Amniotic stem cell (primary cell): ENCODE results near the gene ZNF569.
A peak's percentile ranks its signal among the peaks of the same experiment; 100 is the strongest.
"Not testable (repeated sequence)": the region's sequence is repeated elsewhere in the genome, so short reads cannot be mapped to it uniquely, and the experiment has no call there.

Source experiments
- DNase-seq: peaks from one replicate; lab custom pipeline; 2025; lab: John Stamatoyannopoulos, UW

Gene ZNF569

GRCh38 chr19:37466798-37467607, at the start of gene ZNF569:
Gene ZNF569, minus strand, starts transcription at chr19:37467444. Its CDS starts 22,523 bp downstream, at chr19:37444921.
- DNase-seq: peak; percentile 83

GRCh38 chr19:37513397-37513796, 46.2 kb upstream of the ZNF569 start:
- DNase-seq: no peak

- no peak for DNase-seq
Observed at GRCh38 chr19:37511821-37512220, 44.6 kb upstream of the ZNF569 start.

DNA sequence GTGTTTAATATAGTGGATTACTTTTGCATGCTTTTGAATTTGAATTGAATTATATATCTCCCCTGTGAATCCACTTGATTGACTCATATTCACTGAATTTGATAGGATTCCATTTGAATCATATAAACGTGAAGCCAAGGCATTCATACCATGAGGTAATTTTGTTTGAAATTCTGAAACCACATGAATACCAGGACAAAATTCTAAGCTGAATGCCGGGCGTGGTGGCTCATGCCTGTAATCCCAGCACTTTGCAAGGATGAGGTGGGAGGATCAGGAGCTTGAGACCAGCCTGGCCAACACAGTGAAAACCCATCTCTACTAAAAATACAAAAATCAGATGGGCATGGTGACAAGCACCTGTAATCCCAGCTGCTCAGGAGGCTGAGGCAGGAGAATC, 43.9 kb upstream of the ZNF569 start:
- DNase-seq: no peak

DNA sequence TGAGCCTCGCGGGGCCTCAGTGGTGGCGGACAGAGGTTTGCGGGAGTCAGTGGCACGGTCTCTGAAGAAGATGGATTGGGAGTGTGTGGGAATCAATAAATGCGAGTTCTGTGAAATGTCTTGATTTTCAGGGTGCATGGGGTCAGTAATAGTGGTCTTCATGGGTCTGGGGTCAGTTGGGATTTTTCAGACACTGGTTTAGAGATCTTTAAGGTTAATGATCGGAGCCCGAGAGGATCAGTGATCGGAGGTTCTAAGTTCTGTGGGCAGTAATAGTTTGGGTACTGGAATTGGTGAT, 39.9 kb upstream of the ZNF569 start:
- no peak for DNase-seq

DNA sequence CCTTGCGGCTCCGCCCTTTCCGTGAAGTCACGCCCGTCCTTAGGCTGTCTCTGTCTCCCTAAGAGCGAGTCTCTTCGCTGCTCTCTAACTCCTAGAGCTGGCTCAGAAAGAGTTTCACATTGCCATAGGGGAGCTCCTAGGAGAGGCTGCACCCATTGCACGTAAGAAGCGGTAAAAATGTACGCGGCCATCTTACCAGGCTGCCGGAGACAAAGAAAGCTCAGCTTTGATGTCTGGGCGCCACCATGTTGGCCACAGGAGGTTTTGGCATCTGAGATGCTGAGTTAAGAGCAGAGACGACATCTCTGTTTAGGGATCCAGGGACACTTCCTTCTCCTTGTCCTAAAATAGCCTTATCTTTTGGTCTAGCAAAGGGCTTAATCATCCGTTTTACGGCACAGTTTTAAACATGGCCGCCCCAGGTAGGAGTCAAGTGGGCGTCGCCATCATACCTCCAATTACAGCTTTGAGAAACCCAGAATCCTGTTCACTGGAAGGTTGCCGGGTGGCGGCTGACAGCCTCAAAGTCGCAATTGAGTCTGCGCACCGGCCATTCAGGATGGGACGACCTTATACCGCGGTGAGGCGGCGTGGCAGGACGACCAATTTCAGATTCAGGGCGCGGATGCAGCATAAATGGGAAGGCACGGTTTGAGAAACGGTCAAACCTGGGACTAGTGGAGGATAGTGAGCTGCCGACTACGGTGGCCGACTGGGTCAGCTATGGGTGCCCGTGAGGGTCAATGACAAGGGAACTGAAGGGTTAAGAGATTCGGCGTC, 39.3 kb upstream of the ZNF569 start, which contains the start of gene ZNF793:
TSS of gene ZNF793 (plus strand) at position 553 of the 780 bp plus-strand sequence. CDS start 16,501 bp downstream, outside the sequence.
- no peak for DNase-seq

DNA sequence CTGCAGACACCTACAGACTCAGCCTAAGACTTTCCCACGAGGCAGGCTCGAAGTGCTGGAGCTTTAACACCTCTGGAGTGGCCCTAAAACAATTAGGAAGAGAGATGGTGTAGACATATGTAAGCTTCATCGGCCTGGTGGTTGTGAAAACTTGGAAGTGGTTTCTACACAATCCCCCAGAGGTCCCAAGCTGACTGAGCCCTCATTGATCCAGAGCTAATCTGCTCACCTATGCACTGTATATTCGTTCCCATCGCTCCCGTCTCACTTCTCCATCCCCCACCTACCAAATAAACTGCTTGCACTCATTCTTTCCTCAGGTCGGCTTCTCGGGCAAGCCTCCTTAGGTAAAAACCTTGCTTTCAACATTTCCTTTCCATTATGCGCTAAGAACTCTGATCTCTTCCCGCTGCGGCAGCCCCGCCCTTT, 38.7 kb upstream of the ZNF569 start:
- no peak for DNase-seq

- DNase-seq: no peak
Observed at GRCh38 chr19:37492213-37492612, 25.0 kb upstream of the ZNF569 start.

DNA sequence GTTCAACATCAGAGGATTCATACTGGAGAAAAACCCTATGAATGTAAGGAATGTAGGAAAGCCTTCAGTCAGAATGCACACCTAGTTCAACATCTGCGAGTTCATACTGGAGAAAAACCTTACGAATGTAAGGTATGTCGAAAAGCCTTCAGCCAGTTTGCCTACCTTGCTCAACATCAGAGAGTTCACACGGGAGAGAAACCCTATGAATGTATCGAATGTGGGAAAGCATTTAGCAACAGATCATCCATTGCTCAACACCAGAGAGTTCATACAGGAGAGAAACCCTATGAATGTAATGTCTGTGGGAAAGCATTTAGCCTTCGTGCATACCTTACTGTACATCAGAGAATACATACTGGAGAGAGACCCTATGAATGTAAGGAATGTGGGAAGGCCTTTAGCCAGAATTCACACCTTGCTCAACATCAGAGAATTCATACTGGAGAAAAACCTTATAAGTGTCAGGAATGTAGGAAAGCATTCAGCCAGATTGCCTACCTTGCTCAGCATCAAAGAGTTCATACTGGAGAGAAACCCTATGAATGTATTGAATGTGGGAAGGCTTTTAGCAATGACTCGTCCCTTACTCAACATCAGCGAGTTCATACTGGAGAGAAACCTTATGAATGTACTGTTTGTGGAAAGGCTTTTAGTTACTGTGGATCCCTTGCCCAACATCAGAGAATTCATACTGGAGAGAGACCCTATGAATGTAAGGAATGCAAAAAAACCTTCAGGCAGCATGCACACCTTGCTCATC, 17.3 kb upstream of the ZNF569 start:
- DNase-seq: no peak

DNA sequence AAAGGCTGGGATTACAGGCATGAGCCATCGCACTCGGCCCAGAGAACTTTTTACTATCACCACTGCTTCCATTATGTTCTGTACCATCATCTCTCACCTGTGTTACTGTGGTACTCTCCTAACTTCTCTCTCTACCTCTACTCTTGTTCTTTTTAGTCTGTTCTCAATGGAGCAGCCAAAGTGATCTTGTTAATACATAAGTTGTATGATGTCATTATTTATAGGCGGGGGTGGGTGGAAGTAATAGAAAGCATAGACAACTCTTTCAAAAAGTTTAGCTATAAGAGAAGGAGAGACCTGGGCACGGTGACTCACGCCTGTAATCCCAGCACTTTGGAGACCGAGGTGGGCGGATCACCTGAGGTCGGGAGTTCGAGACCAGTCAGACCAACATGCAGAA, 4.9 kb upstream of the ZNF569 start:
- DNase-seq: no peak

- no peak for DNase-seq
Observed at GRCh38 chr19:37470216-37470615, 3.0 kb upstream of the ZNF569 start.

- peak; percentile 64 for DNase-seq
Observed at GRCh38 chr19:37468961-37469777, 1.9 kb upstream of the ZNF569 start, which contains the start of gene ZNF570. Gene ZNF570, plus strand, starts transcription at chr19:37469356. Its CDS starts 999 bp downstream, at chr19:37470355.

DNA sequence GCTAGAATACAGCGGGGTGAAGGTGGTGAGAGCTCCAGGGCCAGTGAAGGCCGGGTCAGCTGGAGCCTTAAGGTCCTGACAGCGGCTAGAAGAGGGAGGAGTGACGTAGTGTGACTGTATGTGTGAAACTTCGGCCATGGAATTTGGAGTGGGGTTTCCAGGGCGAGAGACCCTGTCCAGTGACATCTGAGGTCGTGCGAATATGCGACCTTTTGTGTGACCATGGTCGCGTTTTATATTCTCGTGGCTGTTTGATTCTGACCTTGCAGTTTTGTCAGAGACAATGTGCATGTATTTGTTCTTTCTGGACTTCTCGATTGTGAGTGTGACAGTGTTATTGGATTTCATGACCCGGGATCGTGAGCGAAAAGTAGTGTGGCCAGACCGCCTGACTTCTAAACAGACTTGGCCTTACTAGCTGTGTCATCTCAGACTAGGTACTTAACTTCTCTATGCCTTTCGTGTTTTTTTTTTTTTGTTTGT, 405 bp upstream of the ZNF569 start:
- DNase-seq: no peak

- DNase-seq: peak; percentile 46
Observed at GRCh38 chr19:37466277-37466797, 907 bp downstream of the ZNF569 start.

GRCh38 chr19:37452500-37453245, 14.6 kb downstream of the ZNF569 start:
- no peak for DNase-seq

GRCh38 chr19:37413313-37414084, 53.7 kb downstream of the ZNF569 start:
- no peak for DNase-seq

DNA sequence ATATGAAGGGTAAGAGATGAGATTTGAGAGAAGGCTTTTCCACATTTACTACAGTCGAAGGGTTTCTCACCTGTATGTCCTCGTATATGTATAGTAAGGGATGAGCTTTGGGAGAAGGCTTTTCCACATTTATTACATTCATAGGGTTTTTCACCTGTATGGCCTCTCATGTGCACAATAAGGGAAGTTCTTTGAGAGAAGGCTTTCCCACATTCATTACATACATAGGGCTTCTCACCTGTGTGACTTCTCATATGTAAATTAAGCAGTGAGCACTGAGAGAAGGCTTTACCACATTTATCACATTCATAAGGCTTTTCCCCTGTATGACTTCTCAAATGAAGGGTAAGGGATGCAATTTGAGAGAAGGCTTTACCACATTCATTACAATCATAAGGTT, 54.5 kb downstream of the ZNF569 start:
- no peak for DNase-seq

DNA sequence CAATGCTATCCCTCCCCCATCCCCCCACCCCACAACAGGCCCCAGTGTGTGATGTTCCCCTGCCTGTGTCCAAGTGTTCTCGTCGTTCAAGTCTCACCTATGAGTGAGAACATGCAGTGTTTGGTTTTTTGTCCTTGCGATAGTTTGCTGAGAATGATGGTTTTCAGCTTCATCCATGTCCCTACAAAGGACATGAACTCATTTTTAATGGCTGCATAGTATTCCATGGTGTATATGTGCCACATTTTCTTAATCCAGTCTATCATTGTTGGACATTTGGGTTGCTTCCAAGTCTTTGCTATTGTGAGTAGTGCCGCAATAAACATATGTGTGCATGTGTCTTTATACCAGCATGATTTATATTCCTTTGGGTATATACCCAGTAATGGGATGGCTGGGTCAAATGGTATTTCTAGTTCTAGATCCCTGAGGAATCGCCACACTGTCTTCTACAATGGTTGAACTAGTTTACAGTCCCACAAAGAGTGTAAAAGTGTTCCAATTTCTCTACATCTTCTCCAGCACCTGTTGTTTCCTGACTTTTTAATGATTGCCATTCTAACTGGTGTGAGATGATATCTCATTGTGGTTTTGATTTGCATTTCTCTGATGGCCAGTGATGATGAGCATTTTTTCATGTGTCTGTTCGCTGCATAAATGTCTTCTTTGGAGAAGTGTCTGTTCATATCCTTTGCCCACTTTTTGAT, 61.0 kb downstream of the ZNF569 start:
- DNase-seq: not testable (repeated sequence)

- no peak for DNase-seq
Observed at GRCh38 chr19:37403403-37403802, 63.8 kb downstream of the ZNF569 start.
